PC-3 (cell line): ENCODE data around the gene GPR15. TPM values are rescaled to one million over a fixed set of nuclear protein-coding genes. Genes with fewer than 3 reads are reported as not detected.

Source experiments
- ATAC-seq: fragments of 200-7000 bp; cut with Tn5 transposase; 2 replicates; pipeline ENCODE4 v1.9.1; 2020; ENCODE audit warnings: mild to moderate bottlenecking, moderate library complexity
- BruUV-seq: library from RNA; stranded (reverse); fragments of 400-500 nt; replicated peaks from 2 replicates; lab custom pipeline; 2021; lab: Mats Ljungman, UMichigan
- CTCF ChIA-PET: fragments of 300-600 bp; sonication (Branson Sonifier 250); formaldehyde crosslinking; loops from one replicate; lab custom pipeline; 2022; ENCODE audit warnings: antibody characterized with exemption; lab: Charles Lee
- POLR2A ChIA-PET: fragments of 300-600 bp; sonication (Branson Sonifier 250); formaldehyde crosslinking; loops from one replicate; lab custom pipeline; 2022; ENCODE audit warnings: antibody characterized with exemption; ENCODE audit not compliant: unreplicated experiment; lab: Charles Lee
- DNase-seq: peaks from one replicate; pipeline ENCODE4 v3.0.0-alpha.2; 2015
- H2AFZ ChIP-seq: fragments of 300-600 bp; sonication (generic); 2 replicates; pipeline ENCODE4 v1.6.0; 2016; ENCODE audit warnings: antibody characterized with exemption, low read length
- H3F3A ChIP-seq: fragments of 300-600 bp; sonication (generic); one replicate; pipeline ENCODE4 v1.6.0; 2017; ENCODE audit warnings: antibody characterized with exemption, low read length, control low read depth, mild to moderate bottlenecking; ENCODE audit not compliant: unreplicated experiment
- H3K27ac ChIP-seq: fragments of 300-600 bp; sonication (generic); 2 replicates; pipeline ENCODE4 v1.5.1; 2016; ENCODE audit warnings: mild to moderate bottlenecking, low read length
- H3K27me3 ChIP-seq: fragments of 300-600 bp; sonication (generic); 2 replicates; pipeline ENCODE4 v1.6.1; 2016; ENCODE audit warnings: low read length, mixed read lengths
- H3K36me3 ChIP-seq: fragments of 300-600 bp; sonication (generic); 2 replicates; pipeline ENCODE4 v1.6.1; 2016; ENCODE audit warnings: low read depth, mixed run types, low read length, mixed read lengths
- H3K4me1 ChIP-seq: fragments of 300-600 bp; sonication (generic); 2 replicates; pipeline ENCODE4 v1.5.1; 2016; ENCODE audit warnings: low read length; ENCODE audit not compliant: insufficient read depth
- H3K4me2 ChIP-seq: fragments of 300-600 bp; sonication (generic); 2 replicates; pipeline ENCODE4 v1.6.0; 2016; ENCODE audit warnings: low read length
- H3K4me3 ChIP-seq: fragments of 300-600 bp; sonication (generic); 2 replicates; pipeline ENCODE4 v1.5.1; 2016; ENCODE audit warnings: mild to moderate bottlenecking, low read length, mixed read lengths
- H3K79me2 ChIP-seq: fragments of 300-600 bp; sonication (generic); 2 replicates; pipeline ENCODE4 v1.6.1; 2017; ENCODE audit warnings: low read length, mixed read lengths
- H3K9ac ChIP-seq: fragments of 300-600 bp; sonication (generic); 2 replicates; pipeline ENCODE4 v1.6.0; 2016; ENCODE audit warnings: mild to moderate bottlenecking, low read length
- H3K9me2 ChIP-seq: fragments of 300-600 bp; sonication (generic); replicated peaks from 2 replicates; pipeline ENCODE4 v1.6.1; 2016; ENCODE audit warnings: mixed run types, low read length, mixed read lengths
- H3K9me3 ChIP-seq: fragments of 300-600 bp; sonication (generic); 2 replicates; pipeline ENCODE4 v1.6.1; 2016; ENCODE audit warnings: low read length, mixed read lengths
- H4K20me1 ChIP-seq: fragments of 300-600 bp; sonication (generic); 2 replicates; pipeline ENCODE4 v1.6.1; 2016; ENCODE audit warnings: low read length, mixed read lengths
- EZH2 ChIP-seq: fragments of 300-600 bp; sonication (generic); IDR thresholded peaks from one replicate; pipeline ENCODE4 v1.6.1; 2017; ENCODE audit warnings: antibody characterized with exemption, mild to moderate bottlenecking, low read length; ENCODE audit not compliant: unreplicated experiment
- EZH2phosphoT487 ChIP-seq: fragments of 300-600 bp; sonication (generic); IDR thresholded peaks from 2 replicates; pipeline ENCODE4 v1.6.1; 2018; ENCODE audit warnings: mild to moderate bottlenecking, antibody characterized with exemption, low read length, borderline replicate concordance
- intact Hi-C: fragments of 100-400 bp; cut with micrococcal nuclease; formaldehyde crosslinking; loops from 2 replicates; pipeline ENCODE4 v1.9.0; 2023
- total RNA-seq: library from RNA; depleted of rRNA; stranded (reverse); fragments of >200 nt; gene quantifications from 2 replicates; pipeline ENCODE4 v1.2.3, GENCODE V29; 2014
- TF ChIP-seq, protein P1 (sequence below): fragments of 300-600 bp; sonication (generic); conservative IDR thresholded peaks from 2 replicates; pipeline ENCODE4 v1.5.1; 2017; ENCODE audit warnings: antibody characterized with exemption, low read depth, mild to moderate bottlenecking, low read length

Gene GPR15
- total RNA-seq, 1 experiment from 2014 or later: not detected

DNA sequence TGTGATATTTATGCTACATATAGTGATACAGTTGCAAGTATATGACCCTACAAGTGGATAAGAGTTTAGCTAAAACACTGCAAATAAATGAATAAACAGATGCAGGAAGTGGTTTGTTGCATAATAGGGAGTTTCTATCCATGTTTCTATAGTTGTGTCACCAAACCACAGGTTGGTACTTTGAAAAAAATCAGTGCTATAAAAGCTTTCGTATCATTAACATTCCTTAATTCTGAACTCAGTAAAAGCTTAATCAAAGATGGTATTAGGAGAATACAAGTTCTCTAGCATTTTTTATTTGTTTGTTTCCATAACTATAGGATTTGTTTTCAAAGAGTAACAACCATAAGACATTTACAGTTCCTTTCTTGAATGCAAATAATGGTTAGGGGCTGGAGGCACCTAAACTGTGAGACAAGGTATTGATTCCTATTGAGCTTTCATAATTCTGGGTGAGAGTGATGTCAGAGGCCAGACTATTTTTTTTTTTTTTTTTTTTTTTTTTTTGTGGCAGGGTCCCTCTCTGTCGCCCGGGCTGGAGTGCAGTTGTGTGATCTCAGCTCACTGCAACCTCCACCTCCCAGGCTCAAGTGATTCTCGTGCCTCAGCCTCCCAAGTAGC is 32.0 kb downstream of the GPR15 start:
- Histone ChIP-seq H3K79me2 (no peaks in the 10 kb centered on the region), H3K27me3 (no peaks in the 10 kb centered on the region), H3K9me2 (no peaks in the 10 kb centered on the region), H4K20me1 (no peaks in the 10 kb centered on the region), H3K9me3 (no peaks in the 10 kb centered on the region), H3K9ac (peak overlapping the region; percentile 44), H2AFZ (no peak overlapping the region), H3K27ac (peak overlapping the region; percentile 62), H3K4me1 (peaks cover 50% of the 10 kb centered on the region), H3K36me3 (no peaks in the 10 kb centered on the region), H3K4me3 (no peak overlapping the region), H3K4me2 (peak overlapping the region; percentile 41), H3F3A (no peaks in the 10 kb centered on the region)
- DNase-seq: peak; percentile 81
- ATAC-seq: peak; percentile 43
- intact Hi-C loops: loop anchor here (2.0 kb wide), 1 partner anchor 41 kb away; the partner anchor contains the start of gene CLDND1
- BruUV-seq: no TSS peak
- CTCF ChIA-PET: interaction anchor here (0.5 to 0.6 kb wide), 2 partner anchors 19 to 328 kb away, joined by 3 to 5 read pairs; no protein-coding TSS in a partner anchor
- TF ChIP-seq EZH2 (no peak), EZH2phosphoT487 (no peak)
- TF ChIP-seq, protein P1, sequence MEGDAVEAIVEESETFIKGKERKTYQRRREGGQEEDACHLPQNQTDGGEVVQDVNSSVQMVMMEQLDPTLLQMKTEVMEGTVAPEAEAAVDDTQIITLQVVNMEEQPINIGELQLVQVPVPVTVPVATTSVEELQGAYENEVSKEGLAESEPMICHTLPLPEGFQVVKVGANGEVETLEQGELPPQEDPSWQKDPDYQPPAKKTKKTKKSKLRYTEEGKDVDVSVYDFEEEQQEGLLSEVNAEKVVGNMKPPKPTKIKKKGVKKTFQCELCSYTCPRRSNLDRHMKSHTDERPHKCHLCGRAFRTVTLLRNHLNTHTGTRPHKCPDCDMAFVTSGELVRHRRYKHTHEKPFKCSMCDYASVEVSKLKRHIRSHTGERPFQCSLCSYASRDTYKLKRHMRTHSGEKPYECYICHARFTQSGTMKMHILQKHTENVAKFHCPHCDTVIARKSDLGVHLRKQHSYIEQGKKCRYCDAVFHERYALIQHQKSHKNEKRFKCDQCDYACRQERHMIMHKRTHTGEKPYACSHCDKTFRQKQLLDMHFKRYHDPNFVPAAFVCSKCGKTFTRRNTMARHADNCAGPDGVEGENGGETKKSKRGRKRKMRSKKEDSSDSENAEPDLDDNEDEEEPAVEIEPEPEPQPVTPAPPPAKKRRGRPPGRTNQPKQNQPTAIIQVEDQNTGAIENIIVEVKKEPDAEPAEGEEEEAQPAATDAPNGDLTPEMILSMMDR: no peak
- POLR2A ChIA-PET: interaction anchor here (0.6 kb wide), 1 partner anchor 27 kb away, joined by 5 read pairs; no protein-coding TSS in a partner anchor

DNA sequence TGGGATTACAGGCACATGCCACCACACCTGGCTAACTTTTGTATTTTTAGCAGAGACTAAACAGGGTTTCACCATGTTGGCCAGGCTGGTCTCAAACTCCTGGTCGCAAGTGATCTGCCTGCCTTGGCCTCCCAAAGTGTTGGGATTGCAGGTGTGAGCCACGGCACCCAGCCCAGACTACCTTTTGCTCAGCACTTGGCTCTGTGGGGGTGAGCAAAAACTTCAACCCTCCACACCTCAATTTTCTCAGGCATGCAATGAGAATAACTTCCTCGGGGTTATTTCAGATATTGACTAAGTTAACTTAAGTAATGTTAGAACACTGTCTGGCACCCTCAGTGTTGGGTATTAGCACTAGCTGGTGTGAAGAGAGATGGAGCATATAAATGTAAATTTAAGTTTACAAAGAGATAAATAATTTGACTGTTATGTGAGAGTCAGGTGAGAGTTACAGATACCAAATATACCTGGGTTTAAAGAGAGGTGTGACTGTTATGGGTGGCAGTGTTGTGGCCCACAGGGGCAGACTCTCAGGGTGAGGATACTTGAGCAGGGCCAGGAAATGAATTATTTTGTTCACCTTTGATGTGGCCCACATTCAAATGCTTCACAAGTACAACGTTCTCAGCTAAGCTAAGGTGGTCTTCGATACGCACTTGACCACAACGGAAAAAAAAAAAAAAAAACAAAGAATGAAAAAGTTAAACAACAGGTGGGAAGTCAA is 32.7 kb downstream of the GPR15 start:
- no TSS peak for BruUV-seq
- ATAC-seq: no peak
- POLR2A ChIA-PET: interaction anchor here (0.6 kb wide), 1 partner anchor 43 kb away, joined by 4 read pairs; no protein-coding TSS in a partner anchor
- H3K4me3 ChIP-seq: no peak overlapping the region
- peaks cover 50% of the 10 kb centered on the region for H3K4me1 ChIP-seq
- no peaks in the 10 kb centered on the region for H4K20me1 ChIP-seq
- H3K27me3 ChIP-seq: no peaks in the 10 kb centered on the region
- DNase-seq: no peak
- TF ChIP-seq EZH2phosphoT487: no peak
- intact Hi-C loops: loop anchor here (1.0 to 2.0 kb wide), 2 partner anchors 42 to 51 kb away; partner anchors contain the start of gene CLDND1
- no peaks in the 10 kb centered on the region for H3K79me2 ChIP-seq
- H3K9ac ChIP-seq: peak overlapping the region; percentile 44
- H3K9me3 ChIP-seq: no peaks in the 10 kb centered on the region
- H3K27ac ChIP-seq: peak overlapping the region; percentile 62
- no peak overlapping the region for H2AFZ ChIP-seq
- CTCF ChIA-PET: no interaction called here
- H3F3A ChIP-seq: no peaks in the 10 kb centered on the region
- H3K36me3 ChIP-seq: no peaks in the 10 kb centered on the region
- peak overlapping the region; percentile 40 for H3K4me2 ChIP-seq
- no peaks in the 10 kb centered on the region for H3K9me2 ChIP-seq

GRCh38 chr3:98565237-98565643 is 33.5 kb downstream of the GPR15 start:
- intact Hi-C loops: loop anchor here (1.0 to 2.0 kb wide), 2 partner anchors 42 to 52 kb away; partner anchors contain the start of gene CLDND1
- ATAC-seq (peak; percentile 86), DNase-seq (peak; percentile 84)
- no peaks in the 10 kb centered on the region for H3K9me2 ChIP-seq
- H3K79me2 ChIP-seq: no peaks in the 10 kb centered on the region
- ChIA-PET CTCF (no interaction called here), POLR2A (interaction anchor here (0.6 kb wide), 1 partner anchor 44 kb away, joined by 4 read pairs; no protein-coding TSS in a partner anchor)
- no peaks in the 10 kb centered on the region for H4K20me1 ChIP-seq
- H3K4me3 ChIP-seq: no peak overlapping the region
- no peaks in the 10 kb centered on the region for H3K27me3 ChIP-seq
- H3K9ac ChIP-seq: peak overlapping the region; percentile 68
- no TSS peak for BruUV-seq
- peak overlapping the region; percentile 40 for H3K4me2 ChIP-seq
- no peaks in the 10 kb centered on the region for H3K9me3 ChIP-seq
- peaks cover 50% of the 10 kb centered on the region for H3K4me1 ChIP-seq
- H2AFZ ChIP-seq: no peak overlapping the region
- H3K27ac ChIP-seq: peak overlapping the region; percentile 81
- H3F3A ChIP-seq: no peaks in the 10 kb centered on the region
- no peak for TF ChIP-seq EZH2phosphoT487
- TF ChIP-seq, protein P1: no peak
- TF ChIP-seq EZH2: no peak
- no peaks in the 10 kb centered on the region for H3K36me3 ChIP-seq
